B cell (primary cell): Measurements from ENCODE around the gene ZKSCAN2. TPM values are rescaled to one million over a fixed set of nuclear protein-coding genes. Genes with fewer than 3 reads are reported as not detected.

ENCODE experiments used
- ATAC-seq: fragments of 200-7000 bp; cut with Tn5 transposase; one replicate; pipeline ENCODE4 v1.10.0; 2021; ENCODE audit warnings: low read depth, mild to moderate bottlenecking, moderate number of reproducible peaks, moderate library complexity
- CTCF ChIA-PET: fragments of 350-600 bp; sonication (Branson Sonifier 250); formaldehyde crosslinking; loops from one replicate; lab custom pipeline; 2021; ENCODE audit warnings: antibody characterized with exemption, inconsistent platforms; lab: Charles Lee
- POLR2A ChIA-PET: fragments of 350-600 bp; sonication (Branson Sonifier 250); formaldehyde crosslinking; loops from one replicate; lab custom pipeline; 2021; ENCODE audit warnings: antibody characterized with exemption; lab: Charles Lee
- DNase-seq: peaks from one replicate; pipeline ENCODE4 v3.0.0; 2013
- H2AFZ ChIP-seq: 2 replicates; pipeline ENCODE4 v1.6.1; 2012; ENCODE audit warnings: mild to moderate bottlenecking, low read depth, low read length; ENCODE audit not compliant: insufficient read depth, poor library complexity, severe bottlenecking
- H3K27ac ChIP-seq, 2 donors: 1 replicate in 1 of 2; 2 replicates in 1 of 2; pipeline ENCODE4 v1.5.1; 2012 to 2013; ENCODE audit warnings: low read length in 2 of 2, mild to moderate bottlenecking in 2 of 2, moderate library complexity in 1 of 2
- H3K27me3 ChIP-seq, 4 experiments: fragments of 200-600 bp in 1 of 4; sonication (generic) in 1 of 4; replicated peaks in 1 of 4; 1 replicate in 2 of 4; 2 replicates in 2 of 4; pipeline versions ENCODE4 v1.6.1 to v1.7.0; 2013 to 2016; ENCODE audit warnings: low read length in 3 of 4, mild to moderate bottlenecking in 2 of 4, mixed read lengths in 1 of 4, moderate library complexity in 1 of 4; ENCODE audit not compliant: insufficient read depth in 4 of 4, control insufficient read depth in 3 of 4; ENCODE audit errors: control extremely low read depth in 1 of 4
- H3K36me3 ChIP-seq, 2 experiments: replicated peaks in 1 of 2; 1 replicate in 1 of 2; 2 replicates in 1 of 2; pipeline versions ENCODE4 v1.6.1 to v1.7.1; 2013; ENCODE audit warnings: low read length in 1 of 2; ENCODE audit not compliant: insufficient read depth in 2 of 2, control insufficient read depth in 1 of 2; ENCODE audit errors: control extremely low read depth in 1 of 2, extremely low read depth in 1 of 2
- H3K4me1 ChIP-seq, 2 donors: fragments of 200-600 bp in 1 of 2; sonication (generic) in 1 of 2; 1 replicate in 1 of 2; 2 replicates in 1 of 2; pipeline versions ENCODE4 v1.5.1 to v1.6.1; 2013 to 2017; ENCODE audit warnings: low read length in 2 of 2; ENCODE audit not compliant: control insufficient read depth in 2 of 2, insufficient read depth in 2 of 2
- H3K4me2 ChIP-seq: replicated peaks from 2 replicates; pipeline ENCODE3; 2012; ENCODE audit warnings: mild to moderate bottlenecking, low read depth, low read length; ENCODE audit not compliant: poor library complexity, severe bottlenecking
- H3K4me3 ChIP-seq, 5 experiments: fragments of 200-600 bp in 1 of 5; sonication (generic) in 1 of 5; 1 replicate in 3 of 5; 2 replicates in 2 of 5; pipeline versions ENCODE4 v1.5.1 to v1.7.0; 2011 to 2016; ENCODE audit warnings: low read length in 4 of 5, mild to moderate bottlenecking in 4 of 5, low read depth in 2 of 5, control low read depth in 1 of 5, moderate library complexity in 1 of 5; ENCODE audit not compliant: insufficient read depth in 1 of 5; ENCODE audit errors: control extremely low read depth in 1 of 5, extremely low read depth in 1 of 5
- H3K79me2 ChIP-seq: fragments of 200-600 bp; sonication (generic); one replicate; pipeline ENCODE4 v1.6.0; 2016; ENCODE audit warnings: low read length; ENCODE audit not compliant: control insufficient read depth, insufficient read depth
- H3K9ac ChIP-seq: fragments of 200-600 bp; sonication (generic); 2 replicates; pipeline ENCODE4 v1.6.1; 2017; ENCODE audit warnings: mild to moderate bottlenecking, low read length, moderate library complexity
- H3K9me3 ChIP-seq, 3 donors: one replicate each; pipeline versions ENCODE4 v1.6.1 to v1.7.1; 2013; ENCODE audit warnings: low read length in 2 of 3; ENCODE audit not compliant: control insufficient read depth in 2 of 3, insufficient read depth in 1 of 3; ENCODE audit errors: control extremely low read depth in 1 of 3
- H4K20me1 ChIP-seq: 2 replicates; pipeline ENCODE4 v1.6.0; 2012; ENCODE audit warnings: mild to moderate bottlenecking, low read length; ENCODE audit not compliant: insufficient read depth, control insufficient read depth, poor library complexity, severe bottlenecking
- H3K27ac Mint-ChIP-seq: one replicate; pipeline ENCODE4 v1.8.0; 2021; ENCODE audit warnings: mixed read lengths
- H3K27me3 Mint-ChIP-seq: one replicate; pipeline ENCODE4 v1.8.0; 2021; ENCODE audit warnings: mixed read lengths
- H3K4me1 Mint-ChIP-seq: one replicate; pipeline ENCODE4 v1.8.0; 2021; ENCODE audit warnings: mixed read lengths
- H3K4me3 Mint-ChIP-seq: one replicate; pipeline ENCODE4 v1.8.0; 2021; ENCODE audit warnings: mixed read lengths
- H3K9me3 Mint-ChIP-seq: one replicate; pipeline ENCODE4 v1.8.0; 2022; ENCODE audit warnings: mixed read lengths; ENCODE audit not compliant: insufficient read depth
- EZH2 ChIP-seq: IDR thresholded peaks from 2 replicates; pipeline ENCODE4 v1.6.1; 2012; ENCODE audit warnings: borderline replicate concordance, low read depth, mild to moderate bottlenecking, moderate library complexity, low read length; ENCODE audit not compliant: insufficient read depth, poor library complexity, severe bottlenecking
- WGBS: methylation state at CpG from one replicate; pipeline ENCODE4 v1.1.5; 2013; ENCODE audit warnings: missing lambda C conversion rate; ENCODE audit not compliant: insufficient coverage; 5-methylcytosine and 5-hydroxymethylcytosine counted together
- intact Hi-C: fragments of 100-400 bp; cut with micrococcal nuclease; formaldehyde crosslinking; loops from one replicate; pipeline ENCODE4 v1.10.0; 2022
- polyA plus RNA-seq: library from polyadenylated mRNA; depleted of rRNA; stranded (reverse); fragments of >200 nt; gene quantifications from 2 replicates; pipeline ENCODE4 v1.2.3, GENCODE V29; 2012
- total RNA-seq, 2 donors: library from RNA; stranded (reverse); fragments of 120-200 nt in 1 of 2; gene quantifications; 1 replicate in 1 of 2; 2 replicates in 1 of 2; pipeline versions ENCODE4 v1.2.3 to v1.2.4, GENCODE V29; 2013 to 2022
- TF ChIP-seq, protein P1 (sequence below): fragments of 200-600 bp; IDR thresholded peaks from one replicate; pipeline ENCODE4 v1.8.0; 2022; ENCODE audit warnings: antibody characterized with exemption, mild to moderate bottlenecking

Gene ZKSCAN2
- total and polyA plus RNA-seq, 2 donors (not counting 1 experiment from before 2014, with no cell fraction given) = 0.85 to 9.1 TPM

DNA sequence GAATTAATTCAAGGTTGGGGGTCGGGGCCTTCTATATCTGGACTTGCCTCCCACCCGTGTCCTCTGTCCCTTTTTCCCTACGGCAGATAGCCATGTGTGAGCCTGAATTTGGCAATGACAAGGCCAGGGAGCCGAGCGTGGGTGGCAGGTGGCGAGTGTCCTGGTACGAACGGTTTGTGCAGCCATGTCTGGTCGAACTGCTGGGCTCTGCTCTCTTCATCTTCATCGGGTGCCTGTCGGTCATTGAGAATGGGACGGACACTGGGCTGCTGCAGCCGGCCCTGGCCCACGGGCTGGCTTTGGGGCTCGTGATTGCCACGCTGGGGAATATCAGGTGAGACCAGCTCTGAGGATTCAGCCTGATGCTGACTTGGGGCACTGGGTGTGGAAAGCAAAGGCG, 40.5 kb downstream of the ZKSCAN2 start:
- no peak overlapping the region for H3K4me3 ChIP-seq
- no peaks in the 10 kb centered on the region for H4K20me1 ChIP-seq
- TF ChIP-seq, protein P1, sequence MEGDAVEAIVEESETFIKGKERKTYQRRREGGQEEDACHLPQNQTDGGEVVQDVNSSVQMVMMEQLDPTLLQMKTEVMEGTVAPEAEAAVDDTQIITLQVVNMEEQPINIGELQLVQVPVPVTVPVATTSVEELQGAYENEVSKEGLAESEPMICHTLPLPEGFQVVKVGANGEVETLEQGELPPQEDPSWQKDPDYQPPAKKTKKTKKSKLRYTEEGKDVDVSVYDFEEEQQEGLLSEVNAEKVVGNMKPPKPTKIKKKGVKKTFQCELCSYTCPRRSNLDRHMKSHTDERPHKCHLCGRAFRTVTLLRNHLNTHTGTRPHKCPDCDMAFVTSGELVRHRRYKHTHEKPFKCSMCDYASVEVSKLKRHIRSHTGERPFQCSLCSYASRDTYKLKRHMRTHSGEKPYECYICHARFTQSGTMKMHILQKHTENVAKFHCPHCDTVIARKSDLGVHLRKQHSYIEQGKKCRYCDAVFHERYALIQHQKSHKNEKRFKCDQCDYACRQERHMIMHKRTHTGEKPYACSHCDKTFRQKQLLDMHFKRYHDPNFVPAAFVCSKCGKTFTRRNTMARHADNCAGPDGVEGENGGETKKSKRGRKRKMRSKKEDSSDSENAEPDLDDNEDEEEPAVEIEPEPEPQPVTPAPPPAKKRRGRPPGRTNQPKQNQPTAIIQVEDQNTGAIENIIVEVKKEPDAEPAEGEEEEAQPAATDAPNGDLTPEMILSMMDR = no peak
- TF ChIP-seq EZH2 = no peak
- H3K27me3 Mint-ChIP-seq = peaks cover 14% of the 10 kb centered on the region
- DNase-seq (no peak), ATAC-seq (no peak)
- H3K9me3 Mint-ChIP-seq = no peaks in the 10 kb centered on the region
- no peak overlapping the region for H2AFZ ChIP-seq
- intact Hi-C loops = no loop called here
- H3K9me3 ChIP-seq = no peaks in the 10 kb centered on the region
- no peaks in the 10 kb centered on the region for H3K79me2 ChIP-seq
- H3K36me3 ChIP-seq = no peaks in the 10 kb centered on the region
- H3K27ac Mint-ChIP-seq = no peak overlapping the region
- CTCF ChIA-PET = interaction anchor here (0.9 kb wide), 1 partner anchor 19 kb away, joined by 3 read pairs; no protein-coding TSS in a partner anchor
- H3K9ac ChIP-seq = no peak overlapping the region
- no peaks in the 10 kb centered on the region for H3K4me1 Mint-ChIP-seq
- no peaks in the 10 kb centered on the region for H3K27me3 ChIP-seq
- H3K4me1 ChIP-seq = no peaks in the 10 kb centered on the region
- WGBS = 97% methylated on average over 17 of the region's 17 CpGs
- POLR2A ChIA-PET = no interaction called here
- H3K4me2 ChIP-seq = no peak overlapping the region
- no peak overlapping the region for H3K4me3 Mint-ChIP-seq
- no peak overlapping the region for H3K27ac ChIP-seq

DNA sequence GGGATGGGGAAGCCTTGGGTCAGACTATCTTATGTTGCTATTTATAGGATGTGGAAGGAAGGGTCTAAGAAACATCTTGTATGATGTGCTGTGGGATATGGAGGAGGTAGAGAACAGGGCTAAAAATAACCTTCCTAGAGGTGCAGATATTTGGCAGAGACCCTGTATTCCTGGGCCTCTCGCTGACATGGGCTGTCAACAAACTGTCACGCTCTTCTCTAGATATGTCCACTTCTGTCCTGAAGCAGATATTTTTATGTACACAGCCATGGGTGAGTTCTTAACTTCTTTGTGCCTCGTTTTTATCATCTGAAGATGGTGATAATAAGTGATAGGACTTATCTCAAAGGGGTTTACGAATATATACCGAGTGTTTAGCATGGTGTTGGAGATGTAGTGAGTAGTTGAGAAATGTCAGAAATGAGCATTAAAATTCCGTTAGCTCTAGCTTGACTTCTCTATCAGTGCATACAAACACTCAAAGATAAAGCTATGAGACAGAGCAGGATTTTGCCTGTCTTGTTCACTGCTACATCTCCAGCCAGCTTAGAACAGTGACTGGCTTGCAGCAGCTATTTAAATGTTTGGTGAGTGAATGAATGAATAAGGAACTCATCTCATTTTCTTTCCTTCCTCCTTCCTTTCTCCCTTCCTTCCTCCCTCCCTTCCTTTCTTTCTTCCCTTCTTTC, 43.8 kb downstream of the ZKSCAN2 start:
- Histone ChIP-seq H2AFZ (no peak overlapping the region), H3K4me2 (no peak overlapping the region), H3K4me1 (no peaks in the 10 kb centered on the region), H3K27ac (no peak overlapping the region), H4K20me1 (no peaks in the 10 kb centered on the region), H3K79me2 (no peaks in the 10 kb centered on the region), H3K36me3 (no peaks in the 10 kb centered on the region), H3K9ac (no peak overlapping the region), H3K9me3 (no peaks in the 10 kb centered on the region), H3K4me3 (no peak overlapping the region), H3K27me3 (no peaks in the 10 kb centered on the region)
- ChIA-PET POLR2A (no interaction called here), CTCF (interaction anchor here (1.0 to 2.2 kb wide), 2 partner anchors 10 to 12 kb away, joined by 3 to 13 read pairs; no protein-coding TSS in a partner anchor)
- TF ChIP-seq, protein P1 = no peak
- no peak for TF ChIP-seq EZH2
- DNase-seq = no peak
- intact Hi-C loops = no loop called here
- Mint-ChIP-seq H3K4me3 (no peak overlapping the region), H3K27ac (no peak overlapping the region), H3K9me3 (no peaks in the 10 kb centered on the region), H3K4me1 (no peaks in the 10 kb centered on the region), H3K27me3 (peaks cover 14% of the 10 kb centered on the region)
- no peak for ATAC-seq
- WGBS = 78% methylated on average over 3 of the region's 6 CpGs
